SK-N-SH (cell line): ENCODE data around the gene NECTIN3. TPM values are rescaled to one million over a fixed set of nuclear protein-coding genes. Genes with fewer than 3 reads are reported as not detected.

Source experiments
- CTCF ChIA-PET: fragments of 300-600, 350-600 bp; formaldehyde crosslinking; extraction: SDS; loops from one replicate; lab custom pipeline; 2021; lab: Yijun Ruan, JAX
- POLR2A ChIA-PET: fragments of 350-600 bp; sonication (Branson Sonifier 250); formaldehyde crosslinking; extraction: SDS; loops from one replicate; lab custom pipeline; 2020; ENCODE audit warnings: antibody characterized with exemption, inconsistent platforms; lab: Yijun Ruan, JAX
- DNase-seq: peaks from one replicate; pipeline ENCODE4 v3.0.0; 2012
- H2AFZ ChIP-seq: fragments of 200-600 bp; sonication (generic); 2 replicates; pipeline ENCODE4 v1.8.1; 2016; ENCODE audit warnings: antibody characterized with exemption, mild to moderate bottlenecking, low read depth
- H3F3A ChIP-seq: fragments of 200-600 bp; sonication (generic); replicated peaks from 2 replicates; pipeline ENCODE3; 2016; ENCODE audit warnings: antibody characterized with exemption, mild to moderate bottlenecking; ENCODE audit not compliant: insufficient read depth
- H3K27ac ChIP-seq, 2 experiments: fragments of 200-500 bp in 1 of 2; fragments of 200-600 bp in 1 of 2; sonication (Bioruptor generic) in 1 of 2; sonication (generic), shearing (Covaris generic) in 1 of 2; 2 replicates each; pipeline versions ENCODE4 v1.5.1 to v1.6.1; 2014 to 2016; ENCODE audit warnings: low read depth in 2 of 2, inconsistent platforms in 1 of 2, low read length in 1 of 2, mild to moderate bottlenecking in 1 of 2, mixed read lengths in 1 of 2
- H3K27me3 ChIP-seq: fragments of 200-600 bp; sonication (generic), shearing (Covaris generic); 2 replicates; pipeline ENCODE4 v1.6.1; 2016; ENCODE audit warnings: mixed run types; ENCODE audit not compliant: insufficient read depth
- H3K36me3 ChIP-seq, 2 experiments: fragments of 200-500 bp in 1 of 2; fragments of 200-600 bp in 1 of 2; sonication (Bioruptor generic) in 1 of 2; sonication (generic) in 1 of 2; replicated peaks in 1 of 2; 2 replicates each; pipeline versions ENCODE3 to v1.5.1; 2014 to 2016; ENCODE audit warnings: low read length in 1 of 2, mild to moderate bottlenecking in 1 of 2; ENCODE audit not compliant: insufficient read depth in 2 of 2, control insufficient read depth in 1 of 2
- H3K4me1 ChIP-seq, 2 experiments: fragments of 200-500 bp in 1 of 2; fragments of 200-600 bp in 1 of 2; sonication (Bioruptor generic) in 1 of 2; sonication (generic), shearing (Covaris generic) in 1 of 2; 2 replicates each; pipeline versions ENCODE4 v1.5.1 to v1.6.1; 2014 to 2016; ENCODE audit warnings: low read depth in 1 of 2, low read length in 1 of 2, mixed run types in 1 of 2; ENCODE audit not compliant: insufficient read depth in 2 of 2, control insufficient read depth in 1 of 2
- H3K4me2 ChIP-seq: fragments of 200-600 bp; sonication (generic), shearing (Covaris generic); 2 replicates; pipeline ENCODE4 v1.6.1; 2017; ENCODE audit warnings: mixed run types
- H3K4me3 ChIP-seq, 2 experiments: fragments of 200-500 bp in 1 of 2; fragments of 200-600 bp in 1 of 2; sonication (Bioruptor generic) in 1 of 2; sonication (generic), shearing (Covaris generic) in 1 of 2; 2 replicates each; pipeline versions ENCODE4 v1.5.1 to v1.8.1; 2014 to 2016; ENCODE audit warnings: low read depth in 2 of 2, inconsistent platforms in 1 of 2, low read length in 1 of 2, mild to moderate bottlenecking in 1 of 2, mixed read lengths in 1 of 2, moderate library complexity in 1 of 2
- H3K79me2 ChIP-seq: fragments of 200-600 bp; sonication (generic); 2 replicates; pipeline ENCODE4 v1.8.1; 2017; ENCODE audit warnings: mild to moderate bottlenecking; ENCODE audit not compliant: insufficient read depth
- H3K9ac ChIP-seq: fragments of 200-600 bp; sonication (generic); 2 replicates; pipeline ENCODE4 v1.6.1; 2017; ENCODE audit warnings: mixed run types
- H3K9me2 ChIP-seq: fragments of 200-600 bp; sonication (generic); 2 replicates; pipeline ENCODE4 v1.6.1; 2017; ENCODE audit warnings: mixed run types
- H3K9me3 ChIP-seq: fragments of 200-600 bp; sonication (generic); 2 replicates; pipeline ENCODE4 v1.6.1; 2017; ENCODE audit warnings: mixed run types, mild to moderate bottlenecking, moderate library complexity
- H4K20me1 ChIP-seq: fragments of 200-600 bp; sonication (generic); 2 replicates; pipeline ENCODE4 v1.6.1; 2017; ENCODE audit warnings: mild to moderate bottlenecking, mixed run types; ENCODE audit not compliant: insufficient read depth
- CHD2 ChIP-seq: fragments of 150-350 bp; IDR thresholded peaks from 2 replicates; pipeline ENCODE4 v1.6.1; 2018; ENCODE audit warnings: low read length; ENCODE audit not compliant: partially characterized antibody
- ELF1 ChIP-seq: IDR thresholded peaks from 2 replicates; pipeline ENCODE4 v1.4.0; 2012
- FOSL2 ChIP-seq: IDR thresholded peaks from 2 replicates; pipeline ENCODE4 v1.4.0; 2012; ENCODE audit warnings: low read depth, mild to moderate bottlenecking, moderate library complexity, borderline replicate concordance
- FOXJ3 ChIP-seq: sonication (generic); formaldehyde crosslinking; IDR thresholded peaks from 2 replicates; pipeline ENCODE4 v1.5.1; 2020; ENCODE audit warnings: mild to moderate bottlenecking, missing genetic modification reagents
- FOXM1 ChIP-seq: IDR thresholded peaks from 2 replicates; pipeline ENCODE4 v1.4.0; 2012; ENCODE audit warnings: low read depth, mild to moderate bottlenecking
- GABPA ChIP-seq: IDR thresholded peaks from 2 replicates; pipeline ENCODE4 v1.4.0; 2012; ENCODE audit warnings: low read depth, mild to moderate bottlenecking
- MXI1 ChIP-seq: IDR thresholded peaks from 2 replicates; pipeline ENCODE4 v1.6.1; 2012; ENCODE audit warnings: mild to moderate bottlenecking, low read depth, low read length, improper control_type of control experiment
- NRF1 ChIP-seq: IDR thresholded peaks from 2 replicates; pipeline ENCODE4 v1.6.1; 2012; ENCODE audit warnings: low read depth, mild to moderate bottlenecking, low read length
- REST ChIP-seq: IDR thresholded peaks from 2 replicates; pipeline ENCODE4 v1.6.1; 2012; ENCODE audit warnings: mild to moderate bottlenecking, low read depth, low read length, moderate library complexity
- TAF1 ChIP-seq: IDR thresholded peaks from 2 replicates; pipeline ENCODE4 v1.6.1; 2012; ENCODE audit warnings: low read depth, mild to moderate bottlenecking, low read length, moderate library complexity, borderline replicate concordance
- TEAD4 ChIP-seq: IDR thresholded peaks from 2 replicates; pipeline ENCODE4 v1.4.0; 2012; ENCODE audit warnings: mild to moderate bottlenecking, borderline replicate concordance; ENCODE audit not compliant: insufficient read depth
- USF1 ChIP-seq: IDR thresholded peaks from 2 replicates; pipeline ENCODE4 v1.4.0; 2012; ENCODE audit warnings: low read depth, borderline replicate concordance
- WGBS: methylation state at CpG from one replicate; pipeline ENCODE4 v1.1.6; 2017; ENCODE audit warnings: low lambda C conversion rate; 5-methylcytosine and 5-hydroxymethylcytosine counted together
- polyA plus RNA-seq, 3 experiments: library from polyadenylated mRNA; depleted of rRNA; stranded (reverse); fragments of >200 nt; gene quantifications; 2 replicates each; pipeline ENCODE4 v1.2.3, GENCODE V29; 2012
- TF ChIP-seq, protein P1 (sequence below): IDR thresholded peaks from 2 replicates; pipeline ENCODE4; 2012

Gene NECTIN3
- polyA plus RNA-seq, 1 of the 3 experiments (the other 2 are of a cell fraction) = 8.9 TPM

- no peak for TF ChIP-seq USF1
- no peak for TF ChIP-seq FOSL2
- no peak for TF ChIP-seq GABPA
- no peak for TF ChIP-seq FOXJ3 (CRISPR knock-in tag)
- TF ChIP-seq CHD2 = no peak
- TF ChIP-seq REST = no peak
- no peak for TF ChIP-seq FOXM1
Measured at GRCh38 chr3:111071257-111072030, at the start of gene NECTIN3 (continued).

DNA sequence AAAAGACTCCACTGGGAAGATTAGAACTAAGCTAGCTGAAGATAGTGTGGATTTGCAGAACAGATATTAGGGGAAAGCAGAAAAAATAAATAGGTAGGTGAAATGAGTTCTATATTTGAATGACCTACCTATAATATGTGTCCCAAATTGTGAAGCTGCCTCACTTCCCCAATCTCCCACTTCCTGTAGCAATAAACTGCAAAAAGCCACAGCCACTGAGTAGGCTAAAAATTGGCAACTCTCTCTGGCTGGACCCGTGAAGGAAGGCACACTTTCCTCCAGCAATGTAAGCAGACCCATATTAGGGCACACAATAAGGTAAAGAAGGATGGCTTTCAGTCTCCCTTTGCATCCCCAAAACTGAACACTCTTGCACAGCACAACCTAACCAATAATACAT, 43.7 kb upstream of the NECTIN3 start:
- H3K36me3 ChIP-seq = no peaks in the 10 kb centered on the region
- no peak overlapping the region for H3K27ac ChIP-seq
- H3K4me2 ChIP-seq = no peak overlapping the region
- H4K20me1 ChIP-seq = no peaks in the 10 kb centered on the region
- DNase-seq = no peak
- H3K9me3 ChIP-seq = no peaks in the 10 kb centered on the region
- WGBS = 38% methylated on average over 1 of the region's 1 CpG
- no peaks in the 10 kb centered on the region for H3K27me3 ChIP-seq
- H2AFZ ChIP-seq = no peak overlapping the region
- H3K4me1 ChIP-seq = no peaks in the 10 kb centered on the region; a peak in 2 of 4 replicates
- H3K9me2 ChIP-seq = no peaks in the 10 kb centered on the region
- no peaks in the 10 kb centered on the region for H3F3A ChIP-seq
- H3K9ac ChIP-seq = no peak overlapping the region
- POLR2A ChIA-PET = no interaction called here
- H3K4me3 ChIP-seq = no peak overlapping the region
- CTCF ChIA-PET = interaction anchor here (0.9 kb wide), 1 partner anchor 20 kb away, joined by 3 read pairs; no protein-coding TSS in a partner anchor
- no peaks in the 10 kb centered on the region for H3K79me2 ChIP-seq
- TF ChIP-seq, protein P1, sequence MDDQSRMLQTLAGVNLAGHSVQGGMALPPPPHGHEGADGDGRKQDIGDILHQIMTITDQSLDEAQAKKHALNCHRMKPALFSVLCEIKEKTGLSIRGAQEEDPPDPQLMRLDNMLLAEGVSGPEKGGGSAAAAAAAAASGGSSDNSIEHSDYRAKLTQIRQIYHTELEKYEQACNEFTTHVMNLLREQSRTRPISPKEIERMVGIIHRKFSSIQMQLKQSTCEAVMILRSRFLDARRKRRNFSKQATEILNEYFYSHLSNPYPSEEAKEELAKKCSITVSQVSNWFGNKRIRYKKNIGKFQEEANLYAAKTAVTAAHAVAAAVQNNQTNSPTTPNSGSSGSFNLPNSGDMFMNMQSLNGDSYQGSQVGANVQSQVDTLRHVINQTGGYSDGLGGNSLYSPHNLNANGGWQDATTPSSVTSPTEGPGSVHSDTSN = no peak
- TF ChIP-seq MXI1 = no peak
- no peak for TF ChIP-seq GABPA
- no peak for TF ChIP-seq ELF1
- TF ChIP-seq REST = no peak
- TF ChIP-seq TAF1 = no peak
- no peak for TF ChIP-seq NRF1
- TF ChIP-seq TEAD4 = no peak
